Type B pancreatic cell (in vitro differentiated cells): ENCODE data around the gene DOCK7. TPM values are rescaled to one million over a fixed set of nuclear protein-coding genes. Genes with fewer than 3 reads are reported as not detected.
A peak's percentile ranks its signal among the peaks of the same experiment; 100 is the strongest.

Experiments used
- DNase-seq: peaks from one replicate; pipeline ENCODE4 v3.0.0; 2021; ENCODE audit warnings: mixed read lengths; ENCODE audit not compliant: unreplicated experiment; ENCODE audit errors: extremely low spot score
- H3K27ac Mint-ChIP-seq: 2 replicates; pipeline ENCODE4 v1.8.0; 2021; ENCODE audit warnings: mild to moderate bottlenecking, mixed read lengths
- H3K27me3 Mint-ChIP-seq: 2 replicates; pipeline ENCODE4 v1.8.0; 2021; ENCODE audit warnings: mixed read lengths
- H3K36me3 Mint-ChIP-seq: 2 replicates; pipeline ENCODE4 v1.8.0; 2021; ENCODE audit warnings: mixed read lengths
- H3K4me1 Mint-ChIP-seq: one replicate; pipeline ENCODE4 v1.8.0; 2021; ENCODE audit warnings: mixed read lengths; ENCODE audit not compliant: unreplicated experiment
- H3K4me3 Mint-ChIP-seq: 2 replicates; pipeline ENCODE4 v1.8.0; 2021; ENCODE audit warnings: mild to moderate bottlenecking, mixed read lengths
- H3K9me3 Mint-ChIP-seq: 2 replicates; pipeline ENCODE4 v1.8.0; 2021; ENCODE audit warnings: mixed read lengths
- total RNA-seq: library from RNA; stranded (reverse); gene quantifications from 2 replicates; pipeline ENCODE4 v1.2.1, GENCODE V29; 2021; ENCODE audit warnings: low replicate concordance
- TF ChIP-seq, protein P1 (sequence below): fragments of 200-600 bp; sonication (generic); conservative IDR thresholded peaks from 2 replicates; pipeline ENCODE4 v1.5.0; 2021; ENCODE audit warnings: antibody characterized with exemption, mild to moderate bottlenecking

Gene DOCK7
- total RNA-seq, 1 donor from 2014 or later, result 61.1 TPM

DNA sequence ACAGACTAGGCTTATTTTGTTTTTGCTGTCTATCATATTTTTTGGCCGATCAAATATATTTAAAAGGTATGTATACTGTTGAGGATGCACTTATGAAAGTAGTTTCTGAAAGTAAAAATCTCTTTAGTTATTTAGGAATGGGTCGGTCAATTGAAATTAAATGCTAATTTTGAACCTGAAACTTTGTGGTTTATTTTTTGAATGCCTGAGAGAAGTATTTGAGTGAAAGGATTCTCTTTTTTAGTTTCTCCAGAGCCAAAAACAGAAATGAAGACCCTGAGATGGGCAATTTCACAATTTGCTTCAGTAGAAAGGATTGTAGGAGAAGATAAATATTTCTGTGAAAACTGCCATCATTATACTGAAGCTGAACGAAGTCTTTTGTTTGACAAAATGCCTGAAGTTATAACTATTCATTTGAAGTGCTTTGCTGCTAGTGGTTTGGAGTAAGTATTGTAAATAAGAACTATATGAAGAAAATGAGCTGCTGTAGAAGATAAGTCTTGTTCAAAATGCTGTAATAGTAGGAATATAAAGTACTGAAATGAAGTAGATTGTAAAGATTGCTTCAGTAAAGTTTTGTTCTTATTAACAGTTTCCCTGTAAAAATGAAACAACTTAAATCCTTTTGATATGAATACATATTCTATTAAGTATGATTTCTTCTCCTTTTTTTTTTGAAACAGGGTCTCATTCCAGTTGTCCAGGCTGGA lies 239.8 kb downstream of the DOCK7 start:
- DNase-seq, result no peak
- H3K4me1 Mint-ChIP-seq, result no peaks in the 10 kb centered on the region
- TF ChIP-seq, protein P1, sequence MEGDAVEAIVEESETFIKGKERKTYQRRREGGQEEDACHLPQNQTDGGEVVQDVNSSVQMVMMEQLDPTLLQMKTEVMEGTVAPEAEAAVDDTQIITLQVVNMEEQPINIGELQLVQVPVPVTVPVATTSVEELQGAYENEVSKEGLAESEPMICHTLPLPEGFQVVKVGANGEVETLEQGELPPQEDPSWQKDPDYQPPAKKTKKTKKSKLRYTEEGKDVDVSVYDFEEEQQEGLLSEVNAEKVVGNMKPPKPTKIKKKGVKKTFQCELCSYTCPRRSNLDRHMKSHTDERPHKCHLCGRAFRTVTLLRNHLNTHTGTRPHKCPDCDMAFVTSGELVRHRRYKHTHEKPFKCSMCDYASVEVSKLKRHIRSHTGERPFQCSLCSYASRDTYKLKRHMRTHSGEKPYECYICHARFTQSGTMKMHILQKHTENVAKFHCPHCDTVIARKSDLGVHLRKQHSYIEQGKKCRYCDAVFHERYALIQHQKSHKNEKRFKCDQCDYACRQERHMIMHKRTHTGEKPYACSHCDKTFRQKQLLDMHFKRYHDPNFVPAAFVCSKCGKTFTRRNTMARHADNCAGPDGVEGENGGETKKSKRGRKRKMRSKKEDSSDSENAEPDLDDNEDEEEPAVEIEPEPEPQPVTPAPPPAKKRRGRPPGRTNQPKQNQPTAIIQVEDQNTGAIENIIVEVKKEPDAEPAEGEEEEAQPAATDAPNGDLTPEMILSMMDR, result no peak
- H3K27me3 Mint-ChIP-seq, result no peaks in the 10 kb centered on the region
- no peaks in the 10 kb centered on the region for H3K9me3 Mint-ChIP-seq
- no peak overlapping the region for H3K27ac Mint-ChIP-seq
- H3K36me3 Mint-ChIP-seq, result peaks cover 39% of the 10 kb centered on the region
- H3K4me3 Mint-ChIP-seq, result no peak overlapping the region

DNA sequence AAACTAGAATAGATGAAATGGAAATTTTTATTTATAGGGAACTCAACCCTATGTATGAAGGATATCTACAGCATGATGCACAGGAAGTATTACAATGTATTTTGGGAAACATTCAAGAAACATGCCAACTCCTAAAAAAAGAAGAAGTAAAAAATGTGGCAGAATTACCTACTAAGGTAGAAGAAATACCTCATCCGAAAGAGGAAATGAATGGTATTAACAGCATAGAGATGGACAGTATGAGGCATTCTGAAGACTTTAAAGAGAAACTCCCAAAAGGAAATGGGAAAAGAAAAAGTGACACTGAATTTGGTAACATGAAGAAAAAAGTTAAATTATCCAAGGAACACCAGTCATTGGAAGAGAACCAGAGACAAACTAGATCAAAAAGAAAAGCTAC lies 243.5 kb downstream of the DOCK7 start:
- H3K4me1 Mint-ChIP-seq, result peaks cover 7% of the 10 kb centered on the region
- no peak overlapping the region for H3K4me3 Mint-ChIP-seq
- DNase-seq, result no peak

DNA sequence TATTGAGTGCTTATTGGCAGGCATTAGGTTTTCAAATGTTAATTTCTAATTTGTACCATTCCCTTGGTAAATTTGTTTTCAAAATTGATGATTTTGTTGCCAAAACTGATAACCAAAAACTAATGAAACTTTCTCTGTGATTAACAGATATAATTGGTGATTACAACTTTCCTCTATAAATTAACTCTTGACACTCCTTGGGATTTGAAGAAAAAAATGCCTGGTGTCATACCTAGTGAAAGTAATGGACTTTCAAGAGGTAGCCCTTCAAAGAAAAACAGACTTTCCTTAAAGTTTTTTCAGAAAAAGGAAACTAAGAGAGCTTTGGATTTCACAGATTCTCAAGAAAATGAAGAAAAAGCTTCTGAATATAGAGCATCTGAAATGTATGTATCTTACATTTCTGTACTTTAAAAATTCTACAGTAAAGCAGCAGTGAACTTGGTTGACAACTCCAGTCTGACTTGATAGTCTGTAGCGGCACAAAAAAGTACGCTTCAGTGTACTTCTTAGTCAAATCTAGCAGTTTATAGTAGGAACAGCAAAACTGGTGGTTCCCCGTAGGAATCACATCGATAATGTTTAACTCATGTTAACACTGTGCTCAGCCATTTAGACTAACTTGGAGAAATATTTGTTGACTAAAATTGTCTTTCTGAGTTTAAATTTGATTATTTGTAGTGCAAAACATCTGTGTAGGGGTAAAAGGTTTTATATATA lies 248.4 kb downstream of the DOCK7 start:
- H3K27me3 Mint-ChIP-seq, result no peaks in the 10 kb centered on the region
- H3K4me3 Mint-ChIP-seq, result peak overlapping the region; percentile 93
- H3K9me3 Mint-ChIP-seq, result peaks cover 6% of the 10 kb centered on the region
- peaks cover 26% of the 10 kb centered on the region for H3K36me3 Mint-ChIP-seq
- H3K27ac Mint-ChIP-seq, result no peak overlapping the region
- no peak for DNase-seq
- peaks cover 19% of the 10 kb centered on the region for H3K4me1 Mint-ChIP-seq
- TF ChIP-seq, protein P1, result peak; percentile 54

More for the DNA sequence above, 243.5 kb downstream of the DOCK7 start:
- peaks cover 38% of the 10 kb centered on the region for H3K36me3 Mint-ChIP-seq
- TF ChIP-seq, protein P1, result no peak
- no peaks in the 10 kb centered on the region for H3K27me3 Mint-ChIP-seq
- H3K9me3 Mint-ChIP-seq, result no peaks in the 10 kb centered on the region
- no peak overlapping the region for H3K27ac Mint-ChIP-seq

DNA sequence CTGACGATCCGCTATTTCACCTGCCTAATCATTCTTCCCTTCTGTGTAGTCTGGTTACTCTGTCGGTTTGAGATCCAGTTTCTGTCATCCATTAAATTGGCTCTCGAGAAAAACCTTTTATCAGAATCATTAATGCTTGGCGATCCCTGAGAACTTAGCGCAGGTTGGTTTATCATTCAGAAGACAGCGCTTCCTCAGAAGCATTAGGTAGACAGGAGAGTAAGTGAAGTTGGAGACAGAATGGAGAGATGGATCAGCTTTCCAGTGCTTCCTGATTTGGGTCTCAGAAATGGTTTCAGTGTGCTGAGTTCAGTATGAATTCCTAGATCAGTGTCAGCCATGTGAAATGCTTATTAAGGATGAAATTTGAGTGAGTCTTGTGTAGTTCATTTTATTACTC lies 250.0 kb downstream of the DOCK7 start:
- H3K36me3 Mint-ChIP-seq, result peaks cover 22% of the 10 kb centered on the region
- peak overlapping the region; percentile 93 for H3K4me3 Mint-ChIP-seq
- H3K4me1 Mint-ChIP-seq, result peaks cover 19% of the 10 kb centered on the region
- no peaks in the 10 kb centered on the region for H3K27me3 Mint-ChIP-seq
- TF ChIP-seq, protein P1, result no peak
- DNase-seq, result no peak
- peak overlapping the region; percentile 75 for H3K27ac Mint-ChIP-seq
- peaks cover 6% of the 10 kb centered on the region for H3K9me3 Mint-ChIP-seq

DNA sequence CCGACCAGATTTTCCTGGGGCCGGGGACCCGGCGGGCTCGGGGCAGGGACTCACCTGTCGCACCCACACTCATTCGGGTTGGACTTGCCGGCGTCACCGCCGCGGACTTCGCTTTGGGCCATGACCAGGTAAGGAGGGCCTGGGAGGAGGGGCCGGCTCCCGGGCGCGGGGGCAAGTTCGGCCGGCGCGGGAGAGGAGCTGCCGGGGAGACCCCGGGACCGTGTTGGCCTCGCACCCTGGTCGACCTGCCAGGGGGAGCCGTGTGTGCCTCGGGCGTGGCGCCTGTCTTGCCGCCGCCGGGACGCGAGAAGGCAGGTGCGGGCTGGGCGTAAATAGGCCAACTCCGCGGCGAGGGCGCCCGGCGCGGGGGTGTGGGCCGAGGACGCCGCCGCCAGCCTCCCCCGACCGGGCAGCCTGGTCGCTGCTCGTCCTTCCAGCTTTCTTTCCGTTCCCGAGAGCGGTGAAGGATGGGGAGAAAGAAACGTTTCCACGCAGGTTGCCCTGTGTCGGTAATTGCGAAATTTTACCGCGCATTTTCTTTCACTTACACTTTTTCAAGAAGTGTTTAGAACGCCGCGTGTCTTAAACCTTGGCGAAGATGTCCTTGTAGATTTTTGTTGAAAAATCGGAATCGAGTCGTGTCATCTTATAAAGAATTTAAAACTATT lies 250.8 kb downstream of the DOCK7 start:
- H3K27ac Mint-ChIP-seq, result peak overlapping the region; percentile 98
- TF ChIP-seq, protein P1, result peak; percentile 4

More for the DNA sequence above, 250.8 kb downstream of the DOCK7 start:
- DNase-seq, result no peak
- Mint-ChIP-seq H3K4me1 (peaks cover 19% of the 10 kb centered on the region), H3K4me3 (peak overlapping the region; percentile 95), H3K36me3 (peaks cover 22% of the 10 kb centered on the region), H3K27me3 (no peaks in the 10 kb centered on the region), H3K9me3 (peaks cover 6% of the 10 kb centered on the region)
